Endodermal cell (in vitro differentiated cells): ENCODE data around the gene ADNP2. TPM values are rescaled to one million over a fixed set of nuclear protein-coding genes. Genes with fewer than 3 reads are reported as not detected.
A peak's percentile ranks its signal among the peaks of the same experiment; 100 is the strongest.

Experiments used
- DNase-seq: peaks from one replicate; pipeline ENCODE4 v3.0.0-alpha.2; 2017
- H3K27ac ChIP-seq: 2 replicates; pipeline ENCODE4 v1.5.1; 2013; ENCODE audit warnings: mild to moderate bottlenecking, low read depth, low read length, moderate library complexity
- H3K27me3 ChIP-seq: 2 replicates; pipeline ENCODE4 v1.6.1; 2013; ENCODE audit warnings: mild to moderate bottlenecking, low read length, moderate library complexity; ENCODE audit not compliant: insufficient read depth, control insufficient read depth, poor library complexity, severe bottlenecking
- H3K36me3 ChIP-seq: 2 replicates; pipeline ENCODE4 v1.7.0; 2013; ENCODE audit warnings: mild to moderate bottlenecking, low read length, moderate library complexity; ENCODE audit not compliant: control insufficient read depth, insufficient read depth
- H3K4me1 ChIP-seq: one replicate; pipeline ENCODE4 v1.7.0; 2013; ENCODE audit warnings: low read length; ENCODE audit not compliant: control insufficient read depth, insufficient read depth
- H3K4me3 ChIP-seq: 2 replicates; pipeline ENCODE4 v1.5.1; 2013; ENCODE audit warnings: mild to moderate bottlenecking, low read length, moderate library complexity
- H3K9ac ChIP-seq: 2 replicates; pipeline ENCODE4 v1.6.1; 2013; ENCODE audit warnings: mild to moderate bottlenecking, low read length, moderate library complexity; ENCODE audit not compliant: poor library complexity, severe bottlenecking; ENCODE audit errors: extremely low read depth
- H3K9me3 ChIP-seq: 2 replicates; pipeline ENCODE4 v1.6.1; 2013; ENCODE audit warnings: mild to moderate bottlenecking, low read length, moderate library complexity; ENCODE audit not compliant: control insufficient read depth
- H3K27ac Mint-ChIP-seq: 2 replicates; pipeline ENCODE4 v1.8.0; 2020; ENCODE audit warnings: mixed read lengths
- H3K27me3 Mint-ChIP-seq: 2 replicates; pipeline ENCODE4 v1.8.0; 2021; ENCODE audit warnings: mild to moderate bottlenecking, mixed read lengths; ENCODE audit not compliant: insufficient read depth
- H3K36me3 Mint-ChIP-seq: 2 replicates; pipeline ENCODE4 v1.8.0; 2020; ENCODE audit warnings: low read depth, mixed read lengths
- H3K4me1 Mint-ChIP-seq: 2 replicates; pipeline ENCODE4 v1.8.0; 2020; ENCODE audit warnings: mixed read lengths
- H3K4me3 Mint-ChIP-seq: 2 replicates; pipeline ENCODE4 v1.8.0; 2020; ENCODE audit warnings: mild to moderate bottlenecking, moderate library complexity, mixed read lengths
- H3K9me3 Mint-ChIP-seq: 2 replicates; pipeline ENCODE4 v1.8.0; 2020; ENCODE audit warnings: mild to moderate bottlenecking, mixed read lengths
- WGBS, 2 experiments: methylation state at CpG; one replicate each; pipeline versions ENCODE4 v1.1.5 to v1.1.7; 2013; ENCODE audit warnings: missing lambda C conversion rate in 2 of 2, mixed read lengths in 1 of 2; ENCODE audit not compliant: insufficient coverage in 1 of 2, insufficient read length in 1 of 2; 5-methylcytosine and 5-hydroxymethylcytosine counted together
- total RNA-seq, 2 donors: library from RNA; stranded (reverse); fragmentation: NEBNext Ultra II Directional in 1 of 2; extraction: Animal tissue kit (Norgen Biotek cat#: 25700) in 1 of 2; gene quantifications; 2 replicates in 1 of 2; 3 replicates in 1 of 2; pipeline ENCODE4 v1.2.1, GENCODE V29; 2021
- TF ChIP-seq, protein P1 (sequence below): fragments of 200-600 bp; sonication (generic); conservative IDR thresholded peaks from 2 replicates; pipeline ENCODE4 v1.5.0; 2021; ENCODE audit warnings: antibody characterized with exemption, mild to moderate bottlenecking

ADNP2 gene
- total RNA-seq, 2 donors from 2014 or later: 38.4 to 51.0 TPM

DNA sequence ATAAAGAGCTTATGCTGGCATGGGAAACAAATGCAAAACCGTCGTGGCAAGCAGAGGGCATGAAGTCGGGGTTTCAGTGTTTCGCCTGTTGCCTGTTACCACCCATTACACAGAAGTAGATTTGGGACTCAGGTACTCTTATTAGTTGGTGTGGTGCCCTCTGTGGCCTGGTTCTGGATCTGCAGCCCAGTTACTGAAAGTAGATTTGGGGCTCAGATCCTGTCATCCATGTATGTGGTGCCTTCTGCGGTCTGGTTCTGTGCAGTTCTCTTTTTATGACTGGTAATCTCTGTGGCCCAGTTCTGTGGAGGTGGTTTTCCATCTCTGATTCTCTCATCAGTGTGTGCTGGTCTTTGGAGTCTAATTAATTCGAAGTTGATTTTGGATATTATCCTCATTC is 45.2 kb downstream of the ADNP2 start:
- H3K9me3 Mint-ChIP-seq: no peaks in the 10 kb centered on the region
- TF ChIP-seq, protein P1, sequence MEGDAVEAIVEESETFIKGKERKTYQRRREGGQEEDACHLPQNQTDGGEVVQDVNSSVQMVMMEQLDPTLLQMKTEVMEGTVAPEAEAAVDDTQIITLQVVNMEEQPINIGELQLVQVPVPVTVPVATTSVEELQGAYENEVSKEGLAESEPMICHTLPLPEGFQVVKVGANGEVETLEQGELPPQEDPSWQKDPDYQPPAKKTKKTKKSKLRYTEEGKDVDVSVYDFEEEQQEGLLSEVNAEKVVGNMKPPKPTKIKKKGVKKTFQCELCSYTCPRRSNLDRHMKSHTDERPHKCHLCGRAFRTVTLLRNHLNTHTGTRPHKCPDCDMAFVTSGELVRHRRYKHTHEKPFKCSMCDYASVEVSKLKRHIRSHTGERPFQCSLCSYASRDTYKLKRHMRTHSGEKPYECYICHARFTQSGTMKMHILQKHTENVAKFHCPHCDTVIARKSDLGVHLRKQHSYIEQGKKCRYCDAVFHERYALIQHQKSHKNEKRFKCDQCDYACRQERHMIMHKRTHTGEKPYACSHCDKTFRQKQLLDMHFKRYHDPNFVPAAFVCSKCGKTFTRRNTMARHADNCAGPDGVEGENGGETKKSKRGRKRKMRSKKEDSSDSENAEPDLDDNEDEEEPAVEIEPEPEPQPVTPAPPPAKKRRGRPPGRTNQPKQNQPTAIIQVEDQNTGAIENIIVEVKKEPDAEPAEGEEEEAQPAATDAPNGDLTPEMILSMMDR: peak; percentile 73
- peaks cover 3% of the 10 kb centered on the region for H3K4me1 Mint-ChIP-seq
- 89 to 94% methylated on average over 3 to 6 of the region's 6 CpGs for WGBS, 2 experiments
- H3K4me3 Mint-ChIP-seq: no peak overlapping the region
- H3K27ac Mint-ChIP-seq: no peak overlapping the region
- peaks cover 44% of the 10 kb centered on the region for H3K36me3 Mint-ChIP-seq
- Histone ChIP-seq H3K4me1 (no peaks in the 10 kb centered on the region), H3K9ac (no peak overlapping the region), H3K36me3 (peaks cover 57% of the 10 kb centered on the region), H3K9me3 (no peaks in the 10 kb centered on the region), H3K4me3 (no peak overlapping the region), H3K27ac (no peak overlapping the region), H3K27me3 (no peaks in the 10 kb centered on the region)
- H3K27me3 Mint-ChIP-seq: no peaks in the 10 kb centered on the region
- peak; percentile 73 for DNase-seq

DNA sequence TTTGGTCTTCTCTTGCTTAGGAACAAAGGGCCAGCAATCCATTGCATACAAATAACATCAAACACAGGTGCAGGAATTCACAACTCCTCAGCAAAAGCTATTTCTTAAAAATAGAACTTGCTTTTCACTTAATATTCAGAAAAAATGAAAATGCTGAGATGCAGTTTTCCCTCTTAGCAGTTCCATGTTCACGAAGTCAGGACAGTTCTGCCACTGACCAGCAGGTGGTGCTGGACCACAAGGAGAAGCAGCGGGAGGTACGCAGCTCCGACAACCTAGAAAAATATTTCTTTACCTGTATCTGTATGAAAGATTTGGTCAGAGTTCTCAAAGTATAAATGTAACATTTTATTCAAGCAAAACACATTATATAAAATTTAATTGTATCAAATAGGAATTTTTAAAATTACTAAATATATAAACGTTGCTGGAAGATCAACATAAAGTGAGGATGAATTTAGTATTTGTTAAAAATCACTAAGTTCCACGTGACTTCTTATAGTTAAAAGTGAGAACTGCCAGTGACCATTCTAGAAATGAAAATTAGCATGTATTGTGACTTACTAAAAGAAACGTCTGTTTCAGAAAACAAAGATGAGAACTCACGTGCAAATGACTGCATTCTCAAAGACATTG is 48.8 kb downstream of the ADNP2 start:
- H3K9ac ChIP-seq: no peak overlapping the region
- H3K4me3 Mint-ChIP-seq: no peak overlapping the region
- H3K27me3 Mint-ChIP-seq: peaks cover 1% of the 10 kb centered on the region
- no peak overlapping the region for H3K27ac Mint-ChIP-seq
- H3K27ac ChIP-seq: no peak overlapping the region
- no peak overlapping the region for H3K4me3 ChIP-seq
- H3K4me1 Mint-ChIP-seq: no peaks in the 10 kb centered on the region
- WGBS, 2 experiments: 73 to 77% methylated on average over 5 to 6 of the region's 8 CpGs
- no peaks in the 10 kb centered on the region for H3K27me3 ChIP-seq
- peak; percentile 90 for DNase-seq
- H3K36me3 Mint-ChIP-seq: peaks cover 53% of the 10 kb centered on the region
- H3K36me3 ChIP-seq: peaks cover 51% of the 10 kb centered on the region
- H3K4me1 ChIP-seq: no peaks in the 10 kb centered on the region
- TF ChIP-seq, protein P1: peak; percentile 99
- no peaks in the 10 kb centered on the region for H3K9me3 ChIP-seq
- H3K9me3 Mint-ChIP-seq: peaks cover 3% of the 10 kb centered on the region

DNA sequence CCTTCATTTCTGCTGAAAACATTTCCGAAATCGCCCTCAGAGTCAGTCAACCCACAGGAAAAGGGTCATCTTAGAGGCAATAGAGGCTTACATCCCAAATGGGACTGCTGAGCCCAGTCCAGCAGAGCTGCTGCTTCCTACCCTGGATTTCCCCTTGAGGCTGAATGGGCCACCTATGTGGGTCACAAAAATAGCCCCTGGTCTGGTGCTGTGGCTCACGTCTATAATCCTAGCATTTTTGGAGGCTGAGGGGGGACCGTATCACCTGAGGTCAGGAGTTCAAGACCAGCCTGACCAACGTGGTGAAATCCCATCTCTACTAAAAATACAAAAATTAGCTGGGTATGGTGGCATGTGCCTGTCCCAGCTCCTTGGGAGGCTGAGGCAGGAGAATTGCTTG is 49.3 kb downstream of the ADNP2 start:
- TF ChIP-seq, protein P1: no peak
- Mint-ChIP-seq H3K27ac (no peak overlapping the region), H3K27me3 (peaks cover 1% of the 10 kb centered on the region), H3K4me3 (no peak overlapping the region), H3K9me3 (peaks cover 8% of the 10 kb centered on the region), H3K36me3 (peaks cover 59% of the 10 kb centered on the region), H3K4me1 (no peaks in the 10 kb centered on the region)
- Histone ChIP-seq H3K9ac (no peak overlapping the region), H3K4me3 (no peak overlapping the region), H3K9me3 (no peaks in the 10 kb centered on the region), H3K27me3 (no peaks in the 10 kb centered on the region), H3K4me1 (no peaks in the 10 kb centered on the region), H3K27ac (no peak overlapping the region), H3K36me3 (peaks cover 52% of the 10 kb centered on the region)
- DNase-seq: peak; percentile 17
- WGBS, 2 experiments: 86 to 92% methylated on average over 2 to 5 of the region's 5 CpGs
